GM21619 (cell line): ENCODE results near the gene NBEA.

Source experiments
- ATAC-seq: cut with Tn5 transposase; IDR thresholded peaks from one replicate; pipeline ENCODE4 v1.9.1; 2021; ENCODE audit not compliant: unreplicated experiment

Gene NBEA

GRCh38 chr13:35698911-35699576 is 757.0 kb downstream of the NBEA start:
- ATAC-seq: no peak

- ATAC-seq: no peak
These were observed 757.9 kb downstream of the NBEA start for GRCh38 chr13:35699825-35700510.

- no peak for ATAC-seq
These were observed 758.6 kb downstream of the NBEA start for GRCh38 chr13:35700671-35701070.

GRCh38 chr13:35702316-35702715 is 760.2 kb downstream of the NBEA start:
- ATAC-seq: no peak

- ATAC-seq: no peak
These were observed 761.0 kb downstream of the NBEA start for GRCh38 chr13:35703061-35703460.

GRCh38 chr13:35704331-35704730 is 762.3 kb downstream of the NBEA start:
- no peak for ATAC-seq

GRCh38 chr13:35706281-35706680 is 764.2 kb downstream of the NBEA start:
- ATAC-seq: no peak

- ATAC-seq: no peak
These were observed 764.7 kb downstream of the NBEA start for GRCh38 chr13:35706721-35707120.

- ATAC-seq: no peak
These were observed 769.8 kb downstream of the NBEA start for GRCh38 chr13:35711909-35712308.

- ATAC-seq: no peak
These were observed 771.1 kb downstream of the NBEA start for GRCh38 chr13:35712907-35713761.

GRCh38 chr13:35714121-35714520 is 772.1 kb downstream of the NBEA start:
- no peak for ATAC-seq

GRCh38 chr13:35714588-35715377 is 772.7 kb downstream of the NBEA start:
- ATAC-seq: no peak

- ATAC-seq: no peak
These were observed 774.1 kb downstream of the NBEA start for GRCh38 chr13:35716186-35716585.

GRCh38 chr13:35716729-35717128 is 774.7 kb downstream of the NBEA start:
- ATAC-seq: no peak

GRCh38 chr13:35718084-35718483 is 776.0 kb downstream of the NBEA start:
- ATAC-seq: no peak

GRCh38 chr13:35720290-35720689 is 778.2 kb downstream of the NBEA start:
- ATAC-seq: no peak

- ATAC-seq: no peak
These were observed 778.9 kb downstream of the NBEA start for GRCh38 chr13:35720690-35721554.
